Measurements from ENCODE around the gene OLFML3. TPM values are rescaled to one million over a fixed set of nuclear protein-coding genes. Genes with fewer than 3 reads are reported as not detected.
"Not testable (repeated sequence)": the region's sequence is repeated elsewhere in the genome, so short reads cannot be mapped to it uniquely, and the experiment has no call there.

The OLFML3 gene
- total and polyA plus RNA-seq, 9 donors = 114 to 220 (median 190) TPM

DNA sequence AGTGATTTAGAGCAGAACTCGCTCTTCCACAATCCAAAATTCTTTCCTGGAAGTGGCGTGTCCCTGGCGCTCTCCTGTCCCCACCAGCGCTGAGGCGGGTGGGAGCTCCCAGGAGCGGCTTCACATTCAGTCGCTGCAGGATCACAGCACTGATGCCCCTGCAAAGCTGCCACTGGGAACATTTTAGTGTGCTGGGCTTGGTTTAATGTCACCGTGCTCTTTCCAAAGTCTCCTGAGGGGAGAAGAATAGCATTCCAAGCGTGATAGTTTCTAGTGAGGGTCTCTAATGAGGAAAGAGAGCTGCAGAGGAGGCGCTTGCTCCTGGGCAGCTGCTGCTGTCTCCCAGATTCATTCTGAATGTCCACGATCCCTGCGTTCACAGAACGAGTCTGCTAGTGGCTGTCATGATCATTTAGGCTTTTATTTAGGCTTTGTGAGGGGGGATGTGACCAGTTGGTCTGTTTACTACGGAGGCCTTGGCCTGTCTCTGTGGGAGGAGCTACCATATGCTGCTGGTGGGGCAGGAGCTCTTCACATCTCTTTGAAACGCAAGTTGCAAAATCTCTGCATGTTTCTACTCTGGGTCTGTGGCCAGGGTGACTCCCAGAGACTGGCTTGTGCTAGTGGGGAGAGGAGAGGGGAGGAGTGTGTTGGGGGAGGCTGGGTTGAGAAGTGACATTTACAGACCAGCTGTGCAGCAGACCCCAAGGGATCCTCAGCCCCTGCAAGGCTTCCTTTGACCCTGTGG, 23.4 kb downstream of the OLFML3 start:
- peak; percentile 84 for DNase-seq
- Histone ChIP-seq H3K27me3 (ENCODE audit: control insufficient read depth, insufficient read depth, low read length) (no peaks in the 10 kb centered on the region), H3K9me3 (replicated peaks; ENCODE audit: control insufficient read depth, low read depth, low read length) (no peaks in the 10 kb centered on the region), H3K4me3 (ENCODE audit: low read length) (no peak overlapping the region), H3K27ac (ENCODE audit: low read length) (peak overlapping the region; percentile 70), H3K36me3 (ENCODE audit: control insufficient read depth, insufficient read depth, low read length) (no peaks in the 10 kb centered on the region), H3K4me1 (ENCODE audit: control insufficient read depth, insufficient read depth, low read length) (peaks cover 27% of the 10 kb centered on the region)
- 29% methylated on average over 11 of the region's 15 CpGs for WGBS (ENCODE audit: insufficient coverage)

DNA sequence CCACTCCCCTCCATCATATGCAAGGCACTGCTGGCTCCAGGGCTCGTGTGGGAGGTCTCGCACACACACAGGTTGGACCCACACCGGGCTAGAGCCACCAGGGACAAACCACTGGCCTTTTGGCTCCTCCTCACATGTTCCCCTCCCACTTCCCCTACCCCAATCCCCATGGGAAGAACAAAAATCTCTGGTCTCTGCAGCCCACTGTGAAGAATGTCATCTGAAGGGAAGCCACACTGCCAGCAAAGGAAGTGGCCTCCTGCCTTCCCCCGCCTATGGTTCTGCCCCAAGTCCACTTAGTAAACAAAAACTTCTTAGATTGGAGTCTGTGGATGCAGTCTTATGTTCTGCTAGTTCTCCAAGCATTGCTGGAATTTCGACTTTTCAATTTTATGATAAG, 24.2 kb downstream of the OLFML3 start:
- no peak overlapping the region for H3K4me3 ChIP-seq (ENCODE audit: low read length)
- H3K4me1 ChIP-seq (ENCODE audit: control insufficient read depth, insufficient read depth, low read length) = peaks cover 24% of the 10 kb centered on the region
- no peaks in the 10 kb centered on the region for H3K27me3 ChIP-seq (ENCODE audit: control insufficient read depth, insufficient read depth, low read length)
- no peaks in the 10 kb centered on the region for H3K36me3 ChIP-seq (ENCODE audit: control insufficient read depth, insufficient read depth, low read length)
- 31% methylated on average over 3 of the region's 5 CpGs for WGBS (ENCODE audit: insufficient coverage)
- DNase-seq = peak; percentile 45
- H3K9me3 ChIP-seq (replicated peaks; ENCODE audit: control insufficient read depth, low read depth, low read length) = no peaks in the 10 kb centered on the region
- H3K27ac ChIP-seq (ENCODE audit: low read length) = peak overlapping the region; percentile 70

DNA sequence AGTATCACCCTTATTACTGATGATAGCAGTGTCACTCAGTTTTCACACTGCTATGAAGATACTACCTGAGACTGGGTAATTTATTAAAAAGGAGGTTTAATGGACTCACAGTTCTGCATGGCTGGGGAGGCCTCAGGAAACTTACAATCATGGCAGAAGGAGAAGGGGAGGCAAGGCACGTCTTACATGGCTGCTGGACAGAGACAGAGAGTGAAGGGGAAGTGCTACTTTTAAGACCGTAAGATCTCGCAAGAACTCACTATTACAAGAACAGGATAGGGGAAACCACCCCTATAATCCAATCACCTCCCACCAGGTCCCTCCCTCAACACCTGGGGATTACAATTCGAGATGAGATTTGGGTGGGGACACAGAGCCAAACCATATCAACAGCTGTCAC, 27.6 kb downstream of the OLFML3 start:
- H3K9me3 ChIP-seq (replicated peaks; ENCODE audit: control insufficient read depth, low read depth, low read length); H3K27ac ChIP-seq (ENCODE audit: low read length); H3K4me3 ChIP-seq (ENCODE audit: low read length); H3K27me3 ChIP-seq (ENCODE audit: control insufficient read depth, insufficient read depth, low read length); H3K36me3 ChIP-seq (ENCODE audit: control insufficient read depth, insufficient read depth, low read length); DNase-seq: not testable (repeated sequence)
- no CpG with 5 or more reads among the region's 4 CpGs for WGBS (ENCODE audit: insufficient coverage)
- H3K4me1 ChIP-seq (ENCODE audit: control insufficient read depth, insufficient read depth, low read length) = peaks cover 19% of the 10 kb centered on the region

DNA sequence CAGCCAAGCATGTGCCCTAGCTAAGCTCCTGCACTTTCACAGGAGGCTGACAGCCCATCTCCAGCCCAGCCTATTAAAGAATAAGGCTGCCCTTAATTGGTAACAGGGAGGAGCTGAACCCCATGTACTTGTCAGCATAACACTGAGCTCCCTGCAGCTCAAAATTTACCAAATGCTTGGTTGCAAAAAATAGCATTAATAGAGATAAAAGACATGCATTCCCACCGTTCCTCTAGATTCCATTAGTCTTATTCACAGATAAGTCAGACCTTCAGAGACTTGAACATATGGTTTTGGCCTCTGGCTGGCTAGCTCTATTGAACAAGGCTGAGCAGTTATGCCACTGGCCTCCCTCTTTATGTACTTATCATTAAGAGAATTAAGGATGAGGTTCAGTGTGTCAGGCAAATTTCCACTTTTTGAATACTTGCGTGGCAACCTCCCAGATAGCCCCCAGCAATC, 29.2 kb downstream of the OLFML3 start:
- Histone ChIP-seq H3K27ac (ENCODE audit: low read length) (no peak overlapping the region), H3K27me3 (ENCODE audit: control insufficient read depth, insufficient read depth, low read length) (no peaks in the 10 kb centered on the region), H3K4me1 (ENCODE audit: control insufficient read depth, insufficient read depth, low read length) (peaks cover 3% of the 10 kb centered on the region), H3K9me3 (replicated peaks; ENCODE audit: control insufficient read depth, low read depth, low read length) (no peaks in the 10 kb centered on the region), H3K36me3 (ENCODE audit: control insufficient read depth, insufficient read depth, low read length) (no peaks in the 10 kb centered on the region), H3K4me3 (ENCODE audit: low read length) (no peak overlapping the region)
- WGBS (ENCODE audit: insufficient coverage) = 50% methylated on average over 1 of the region's 2 CpGs
- DNase-seq = no peak

DNA sequence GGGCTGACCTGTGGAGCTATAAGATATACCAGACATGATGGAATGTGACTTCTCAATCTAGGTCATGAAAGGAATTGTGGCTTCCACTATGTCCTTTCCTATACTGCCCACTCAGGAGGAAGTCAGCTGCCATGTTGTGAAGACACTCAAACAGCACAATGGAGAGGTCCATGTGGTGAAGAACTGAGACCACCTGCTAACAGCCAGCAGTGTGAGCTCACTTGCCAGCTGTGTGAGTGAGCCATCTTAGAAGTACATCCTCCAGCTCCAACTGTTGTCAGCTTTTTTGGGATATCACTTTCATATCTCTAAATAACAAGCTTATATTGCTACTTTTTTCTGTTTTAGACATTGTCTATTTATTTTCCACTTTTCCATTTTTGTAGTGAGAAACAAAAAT, 29.7 kb downstream of the OLFML3 start:
- H3K27ac ChIP-seq (ENCODE audit: low read length) = no peak overlapping the region

GRCh38 chr1:114009393-114009792, 30.1 kb downstream of the OLFML3 start:
- no CpG with 5 or more reads among the region's 1 CpG for WGBS (ENCODE audit: insufficient coverage)
- DNase-seq = no peak
- Histone ChIP-seq H3K9me3 (replicated peaks; ENCODE audit: control insufficient read depth, low read depth, low read length) (no peaks in the 10 kb centered on the region), H3K27me3 (ENCODE audit: control insufficient read depth, insufficient read depth, low read length) (no peaks in the 10 kb centered on the region), H3K27ac (ENCODE audit: low read length) (no peak overlapping the region), H3K36me3 (ENCODE audit: control insufficient read depth, insufficient read depth, low read length) (no peaks in the 10 kb centered on the region), H3K4me1 (ENCODE audit: control insufficient read depth, insufficient read depth, low read length) (no peaks in the 10 kb centered on the region), H3K4me3 (ENCODE audit: low read length) (no peak overlapping the region)

More for the DNA sequence above, 29.7 kb downstream of the OLFML3 start:
- no peaks in the 10 kb centered on the region for H3K36me3 ChIP-seq (ENCODE audit: control insufficient read depth, insufficient read depth, low read length)
- H3K4me3 ChIP-seq (ENCODE audit: low read length) = no peak overlapping the region
- no peaks in the 10 kb centered on the region for H3K27me3 ChIP-seq (ENCODE audit: control insufficient read depth, insufficient read depth, low read length)
- no peaks in the 10 kb centered on the region for H3K9me3 ChIP-seq (replicated peaks; ENCODE audit: control insufficient read depth, low read depth, low read length)
- DNase-seq = no peak
- peaks cover under 1% of the 10 kb centered on the region for H3K4me1 ChIP-seq (ENCODE audit: control insufficient read depth, insufficient read depth, low read length)

DNA sequence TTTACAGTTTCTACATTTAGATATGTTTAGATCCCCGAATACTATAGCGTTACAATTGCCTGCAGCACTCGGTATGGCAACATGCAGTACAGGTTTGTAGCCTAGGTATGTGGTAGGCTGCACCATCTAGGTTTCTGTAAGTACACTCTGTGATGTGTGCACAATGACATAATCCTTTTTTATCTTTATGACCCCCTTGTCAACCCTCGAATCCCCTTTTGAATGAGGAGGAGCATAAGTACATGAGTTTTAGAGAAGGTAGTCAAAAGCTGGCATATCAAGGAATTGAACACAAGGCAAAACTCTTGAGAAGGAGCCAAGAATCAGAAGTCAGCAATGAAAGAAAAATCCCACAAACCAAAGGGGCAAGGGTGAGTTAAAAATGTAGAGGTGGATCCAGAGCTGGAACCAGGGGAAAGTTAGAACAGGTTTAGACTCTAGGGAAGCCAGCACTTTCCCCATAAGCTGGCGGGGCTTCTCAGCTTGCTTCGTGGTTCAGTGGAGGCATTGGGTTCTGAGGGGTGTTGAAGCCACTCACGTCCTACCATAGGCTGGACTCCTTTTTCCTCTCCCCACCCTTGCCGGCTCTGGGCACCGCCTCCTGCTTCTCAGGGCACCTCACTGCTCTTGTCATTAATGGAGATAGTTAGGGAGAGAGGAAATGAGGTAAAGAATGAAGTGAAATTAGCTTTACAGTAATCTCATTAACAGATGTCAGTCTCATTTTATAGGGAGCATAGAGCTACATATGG, 31.3 kb downstream of the OLFML3 start:
- no peaks in the 10 kb centered on the region for H3K27me3 ChIP-seq (ENCODE audit: control insufficient read depth, insufficient read depth, low read length)
- H3K4me3 ChIP-seq (ENCODE audit: low read length) = no peak overlapping the region
- H3K36me3 ChIP-seq (ENCODE audit: control insufficient read depth, insufficient read depth, low read length) = no peaks in the 10 kb centered on the region
- H3K9me3 ChIP-seq (replicated peaks; ENCODE audit: control insufficient read depth, low read depth, low read length) = no peaks in the 10 kb centered on the region
- DNase-seq = peak; percentile 59
- WGBS (ENCODE audit: insufficient coverage) = no CpG with 5 or more reads among the region's 9 CpGs
- no peaks in the 10 kb centered on the region for H3K4me1 ChIP-seq (ENCODE audit: control insufficient read depth, insufficient read depth, low read length)
- no peak overlapping the region for H3K27ac ChIP-seq (ENCODE audit: low read length)

- Histone ChIP-seq H3K4me1 (ENCODE audit: control insufficient read depth, insufficient read depth, low read length) (no peaks in the 10 kb centered on the region), H3K4me3 (ENCODE audit: low read length) (no peak overlapping the region), H3K36me3 (ENCODE audit: control insufficient read depth, insufficient read depth, low read length) (no peaks in the 10 kb centered on the region), H3K27me3 (ENCODE audit: control insufficient read depth, insufficient read depth, low read length) (no peaks in the 10 kb centered on the region), H3K9me3 (replicated peaks; ENCODE audit: control insufficient read depth, low read depth, low read length) (no peaks in the 10 kb centered on the region), H3K27ac (ENCODE audit: low read length) (no peak overlapping the region)
- DNase-seq = no peak
Measured at GRCh38 chr1:114011796-114012195, 32.5 kb downstream of the OLFML3 start.

- no peaks in the 10 kb centered on the region for H3K27me3 ChIP-seq (ENCODE audit: control insufficient read depth, insufficient read depth, low read length)
- H3K36me3 ChIP-seq (ENCODE audit: control insufficient read depth, insufficient read depth, low read length) = no peaks in the 10 kb centered on the region
- H3K4me1 ChIP-seq (ENCODE audit: control insufficient read depth, insufficient read depth, low read length) = peaks cover 1% of the 10 kb centered on the region
- no peaks in the 10 kb centered on the region for H3K9me3 ChIP-seq (replicated peaks; ENCODE audit: control insufficient read depth, low read depth, low read length)
- no peak overlapping the region for H3K4me3 ChIP-seq (ENCODE audit: low read length)
- WGBS (ENCODE audit: insufficient coverage) = 100% methylated on average over 1 of the region's 2 CpGs
- no peak overlapping the region for H3K27ac ChIP-seq (ENCODE audit: low read length)
- DNase-seq = no peak
Measured at GRCh38 chr1:114015075-114015474, 35.8 kb downstream of the OLFML3 start.

- WGBS (ENCODE audit: insufficient coverage) = 90% methylated on average over 2 of the region's 3 CpGs
- not testable (repeated sequence) for H3K9me3 ChIP-seq (replicated peaks; ENCODE audit: control insufficient read depth, low read depth, low read length); H3K36me3 ChIP-seq (ENCODE audit: control insufficient read depth, insufficient read depth, low read length); H3K4me3 ChIP-seq (ENCODE audit: low read length); DNase-seq; H3K27me3 ChIP-seq (ENCODE audit: control insufficient read depth, insufficient read depth, low read length); H3K27ac ChIP-seq (ENCODE audit: low read length)
- peaks cover 29% of the 10 kb centered on the region for H3K4me1 ChIP-seq (ENCODE audit: control insufficient read depth, insufficient read depth, low read length)
Measured at GRCh38 chr1:114019724-114020123, 40.5 kb downstream of the OLFML3 start.

Data from muscle of leg (tissue), 11 donors.